VCaP (cell line): ENCODE data around the gene LRIT1.

Experiments
- H3K27ac ChIP-seq: fragments of 450-650 bp; 2 replicates; pipeline ENCODE4 v1.5.1; 2017
- CTCF ChIP-seq: fragments of 450-650 bp; conservative IDR thresholded peaks from 2 replicates; pipeline ENCODE4 v1.5.1; 2017; ENCODE audit warnings: mild to moderate bottlenecking, moderate library complexity

LRIT1 gene

GRCh38 chr10:84234479-84234878 is 6.9 kb downstream of the LRIT1 start:
- no peak overlapping the region for H3K27ac ChIP-seq
- no peak for TF ChIP-seq CTCF

GRCh38 chr10:84233940-84234339 is 7.4 kb downstream of the LRIT1 start:
- TF ChIP-seq CTCF, result no peak
- H3K27ac ChIP-seq, result no peak overlapping the region

- H3K27ac ChIP-seq, result no peak overlapping the region
- no peak for TF ChIP-seq CTCF
Measured at GRCh38 chr10:84232376-84232775, 9.0 kb downstream of the LRIT1 start.

GRCh38 chr10:84230359-84230758 is 11.0 kb downstream of the LRIT1 start:
- no peak for TF ChIP-seq CTCF

GRCh38 chr10:84227810-84228209 is 13.5 kb downstream of the LRIT1 start:
- no peak for TF ChIP-seq CTCF
- H3K27ac ChIP-seq, result no peak overlapping the region

More at GRCh38 chr10:84230359-84230758, 11.0 kb downstream of the LRIT1 start:
- H3K27ac ChIP-seq, result no peak overlapping the region

- no peak overlapping the region for H3K27ac ChIP-seq
- TF ChIP-seq CTCF, result no peak
Measured at GRCh38 chr10:84226616-84227015, 14.7 kb downstream of the LRIT1 start.

GRCh38 chr10:84225427-84226173 is 15.7 kb downstream of the LRIT1 start, which contains the start of gene LRIT2:
TSS of gene LRIT2 (minus strand) at chr10:84225544. CDS start at chr10:84225520, 24 bp downstream.
- no peak within 1 kb of the TSS for H3K27ac ChIP-seq
- TF ChIP-seq CTCF, result no peak
